HG03558 (cell line): ENCODE measurements around the gene RERG.

ENCODE experiments used
- ATAC-seq: cut with Tn5 transposase; IDR thresholded peaks from one replicate; pipeline ENCODE4 v1.9.1; 2021; ENCODE audit warnings: moderate number of reproducible peaks; ENCODE audit not compliant: unreplicated experiment; ENCODE audit errors: extremely low read depth

Gene RERG

GRCh38 chr12:15194456-15195368 is 26.5 kb downstream of the RERG start:
- ATAC-seq, result no peak

- no peak for ATAC-seq
These were observed 27.3 kb downstream of the RERG start for GRCh38 chr12:15193946-15194345.

GRCh38 chr12:15192720-15193119 is 28.5 kb downstream of the RERG start:
- ATAC-seq, result no peak

DNA sequence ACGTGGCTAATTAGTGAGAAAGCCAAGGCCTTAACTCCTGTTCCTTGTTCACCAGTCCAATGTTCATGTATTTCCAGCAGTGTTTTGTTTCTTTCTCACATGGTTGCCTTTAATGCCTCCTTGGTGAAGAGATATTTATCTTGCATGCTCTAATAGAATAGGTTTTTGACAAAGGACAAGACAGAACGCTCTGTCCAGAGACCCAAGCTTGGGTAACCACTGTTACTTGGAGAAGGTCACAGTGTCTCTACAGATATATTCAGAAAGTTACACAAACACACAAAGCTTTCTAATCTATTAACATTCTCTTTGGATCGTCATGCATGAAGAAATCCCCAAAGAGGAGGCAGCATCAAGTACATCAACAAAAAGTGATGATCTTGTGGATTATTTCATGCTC is 33.1 kb downstream of the RERG start:
- no peak for ATAC-seq

GRCh38 chr12:15186597-15186996 is 34.6 kb downstream of the RERG start:
- no peak for ATAC-seq

- ATAC-seq, result no peak
These were observed 36.7 kb downstream of the RERG start for GRCh38 chr12:15184484-15184883.

- ATAC-seq, result no peak
These were observed 37.4 kb downstream of the RERG start for GRCh38 chr12:15183821-15184220.

DNA sequence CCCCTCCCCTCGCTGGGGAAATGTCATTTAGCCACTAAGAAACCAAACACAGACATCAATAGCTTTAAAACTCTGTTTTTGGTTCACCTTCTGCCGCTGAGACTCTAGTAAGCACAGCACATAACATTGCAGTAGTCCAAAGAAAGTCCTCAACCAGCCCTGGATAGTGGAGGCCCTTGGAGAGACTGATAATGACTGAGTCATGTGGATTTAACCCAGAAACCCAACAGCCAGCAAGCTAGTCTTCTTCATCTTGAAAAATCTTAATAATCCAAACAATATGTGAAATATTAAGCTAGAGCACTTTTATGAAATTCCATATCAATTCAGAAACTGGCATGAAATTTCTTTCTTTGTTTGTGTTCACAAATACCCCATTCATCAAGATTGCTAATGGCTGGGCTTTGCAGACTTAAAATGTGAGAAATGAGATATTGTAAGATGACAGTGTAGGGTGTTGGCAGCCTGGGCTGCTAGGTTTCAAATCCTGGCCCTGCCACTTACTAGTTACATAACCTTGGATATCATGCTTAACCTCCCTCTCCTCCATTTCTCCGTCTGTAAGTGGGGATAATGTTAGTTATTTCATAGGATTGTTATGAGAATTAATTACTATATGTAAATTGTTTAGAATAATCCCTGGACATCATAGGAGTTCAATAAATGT is 40.1 kb downstream of the RERG start:
- ATAC-seq, result no peak

DNA sequence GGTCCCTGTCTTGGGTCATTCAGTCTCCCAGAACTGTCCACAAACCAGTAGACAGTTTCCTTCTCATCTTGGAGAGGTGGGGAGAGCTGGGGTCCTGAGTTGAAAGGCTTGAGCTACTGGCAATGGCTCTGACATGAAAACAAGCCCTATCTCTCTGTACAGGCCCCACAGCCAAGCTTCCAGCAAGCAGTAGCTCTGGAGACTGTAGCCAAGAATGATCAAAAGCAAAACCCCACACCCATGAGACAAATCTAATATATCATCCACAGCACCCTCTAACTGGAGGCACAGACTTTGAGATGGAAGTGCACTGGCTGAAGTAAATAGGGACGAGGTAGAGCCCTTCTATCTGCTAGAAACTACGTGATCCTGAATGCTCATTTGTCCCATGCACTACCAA is 40.9 kb downstream of the RERG start:
- no peak for ATAC-seq

DNA sequence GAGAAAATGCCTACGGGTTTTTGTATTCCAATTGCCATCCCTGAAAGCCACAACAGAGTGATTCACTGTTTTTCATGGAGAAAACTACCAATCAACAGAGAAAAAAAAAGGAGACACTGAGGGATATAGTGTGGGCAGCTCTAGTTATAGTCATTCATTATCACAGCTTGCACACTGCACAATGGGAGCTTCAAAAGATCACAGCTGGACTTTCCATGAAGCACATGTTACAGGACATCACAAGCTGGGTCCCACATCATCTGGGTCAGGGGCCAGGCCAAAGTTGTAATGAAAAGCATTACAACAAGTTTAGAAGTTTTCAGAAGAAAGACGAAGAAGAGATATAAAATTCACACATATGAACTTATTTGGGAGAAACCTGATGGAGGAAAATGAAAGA is 41.5 kb downstream of the RERG start:
- ATAC-seq, result no peak

DNA sequence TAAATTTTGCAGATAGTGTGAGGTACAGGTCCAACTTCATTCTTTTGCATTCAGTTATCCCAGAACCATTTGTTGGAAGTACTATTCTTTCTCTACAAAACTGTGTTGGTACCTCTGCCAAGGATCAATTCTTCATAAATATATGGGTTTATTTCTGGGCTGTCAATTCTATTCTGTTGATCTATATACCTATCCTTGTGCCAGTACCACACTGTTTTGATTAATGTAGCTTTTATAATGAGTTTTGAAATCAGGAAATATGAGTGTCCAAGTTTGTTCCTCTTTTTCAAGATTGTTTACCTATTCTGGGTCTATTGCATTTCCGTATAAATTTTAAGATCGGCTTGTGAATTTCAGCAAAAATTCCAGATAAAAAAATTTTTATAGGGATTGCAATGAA is 48.1 kb downstream of the RERG start:
- no peak for ATAC-seq

DNA sequence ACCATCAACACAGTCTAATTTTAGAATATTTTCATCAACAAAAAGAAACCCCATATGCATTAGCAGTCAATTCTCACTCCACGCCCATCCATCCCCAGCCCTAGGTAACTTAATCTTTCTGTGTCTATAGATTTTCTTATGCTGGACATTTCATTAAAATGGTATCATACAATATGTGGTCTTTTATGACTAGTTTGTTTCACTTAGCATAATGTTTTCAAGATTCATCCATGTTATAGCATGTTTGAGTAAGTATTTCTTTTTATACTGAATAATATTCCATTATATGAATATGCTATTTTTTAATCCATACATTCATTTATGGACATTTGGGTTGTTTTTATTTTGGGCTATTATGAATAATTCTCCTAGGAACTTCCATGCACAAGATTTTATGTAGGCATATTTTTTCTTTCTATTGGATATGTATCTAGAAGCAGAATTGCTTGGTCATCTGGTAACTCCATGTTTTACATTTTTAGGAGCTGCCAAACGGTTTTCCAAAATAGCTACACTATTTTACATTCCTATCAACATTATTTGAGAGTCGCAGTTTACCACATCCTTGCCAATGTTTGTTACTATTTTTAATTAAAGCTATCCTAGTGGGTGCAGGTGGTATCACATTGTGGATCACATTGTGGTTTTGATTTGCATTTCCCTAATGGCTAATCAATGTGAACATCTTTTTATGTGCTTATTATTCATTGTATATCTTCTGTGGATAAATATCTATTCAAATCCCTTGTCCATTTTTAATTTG is 49.0 kb downstream of the RERG start:
- ATAC-seq, result no peak

DNA sequence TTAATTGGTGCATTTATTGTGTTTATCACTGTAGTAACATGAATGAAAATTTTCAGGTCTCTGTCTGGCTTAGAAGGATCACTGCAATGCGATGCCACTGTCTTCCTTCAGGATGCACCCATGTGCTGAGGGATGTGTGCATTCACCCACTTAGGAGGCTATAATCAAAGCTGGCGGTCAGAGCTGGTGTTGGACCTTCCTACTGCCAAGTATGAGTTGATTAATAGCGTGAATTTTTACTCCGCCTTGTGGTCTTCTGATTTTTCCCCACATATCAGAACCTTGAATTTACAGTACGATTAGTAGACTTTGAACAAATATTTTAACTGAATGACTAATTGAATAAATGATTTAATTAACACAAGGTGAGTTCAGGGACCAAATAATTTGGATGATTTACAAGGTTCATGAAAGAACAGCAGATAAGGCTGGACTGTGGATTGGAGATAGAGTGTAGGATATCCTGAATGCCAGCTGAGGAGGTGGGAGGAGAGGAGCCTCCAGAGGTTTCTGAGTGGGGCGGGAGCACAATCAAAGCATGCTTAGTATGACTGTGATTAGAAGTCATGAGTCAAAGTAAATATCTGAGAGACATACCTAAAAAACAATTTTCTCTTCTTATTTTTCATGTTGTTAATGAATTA is 50.1 kb downstream of the RERG start:
- ATAC-seq, result no peak

DNA sequence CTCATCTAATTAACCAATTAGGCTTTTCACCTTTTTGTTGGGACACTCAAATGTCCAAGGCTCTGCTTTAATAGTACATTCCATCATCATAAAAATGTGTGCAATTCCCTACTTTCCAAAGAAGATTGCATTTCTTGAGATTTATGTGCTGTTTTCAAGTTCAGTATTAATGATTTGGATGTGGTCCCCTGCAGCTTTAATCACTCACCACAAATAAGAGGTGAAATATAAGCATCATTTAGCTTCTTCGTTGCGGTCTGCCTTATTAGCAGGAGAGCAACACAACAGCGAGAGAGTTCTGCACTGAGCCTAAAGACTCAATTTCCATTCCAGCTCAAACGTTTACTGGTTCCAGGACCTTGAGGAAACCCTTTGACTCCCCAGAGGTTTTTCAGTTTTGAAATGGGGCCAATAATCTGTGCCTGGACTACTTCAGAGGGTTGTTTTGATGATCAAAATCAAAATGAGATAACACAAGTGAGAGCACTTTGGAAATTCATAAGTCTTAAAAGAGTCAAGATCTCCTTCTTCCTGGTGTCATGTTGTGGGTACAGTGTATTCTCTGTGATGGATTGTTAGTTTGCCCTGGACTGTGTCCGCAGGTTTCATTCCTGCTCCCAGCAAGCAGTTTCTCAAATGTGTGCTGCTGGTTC is 53.1 kb downstream of the RERG start:
- no peak for ATAC-seq

GRCh38 chr12:15165012-15165659 is 56.1 kb downstream of the RERG start:
- no peak for ATAC-seq

GRCh38 chr12:15163030-15163976 is 57.9 kb downstream of the RERG start:
- no peak for ATAC-seq

DNA sequence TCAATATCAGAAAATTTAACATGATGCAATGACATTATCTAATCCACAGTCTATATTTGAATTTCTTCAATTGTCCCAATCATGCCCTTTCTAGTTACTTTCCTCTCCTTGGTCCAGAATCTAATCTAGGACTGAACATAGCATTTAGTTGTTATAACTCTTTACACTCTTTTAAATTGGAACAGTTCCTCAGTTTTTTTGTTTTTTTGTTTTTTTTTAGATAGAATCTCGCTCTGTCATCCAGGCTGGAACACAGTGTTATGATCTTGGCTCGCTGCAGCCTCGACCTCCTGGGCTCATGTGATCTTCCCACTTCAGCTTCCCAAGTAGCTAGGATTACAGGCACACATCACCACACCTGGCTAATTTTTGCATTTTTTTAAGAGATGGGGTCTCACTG is 63.1 kb downstream of the RERG start:
- no peak for ATAC-seq

DNA sequence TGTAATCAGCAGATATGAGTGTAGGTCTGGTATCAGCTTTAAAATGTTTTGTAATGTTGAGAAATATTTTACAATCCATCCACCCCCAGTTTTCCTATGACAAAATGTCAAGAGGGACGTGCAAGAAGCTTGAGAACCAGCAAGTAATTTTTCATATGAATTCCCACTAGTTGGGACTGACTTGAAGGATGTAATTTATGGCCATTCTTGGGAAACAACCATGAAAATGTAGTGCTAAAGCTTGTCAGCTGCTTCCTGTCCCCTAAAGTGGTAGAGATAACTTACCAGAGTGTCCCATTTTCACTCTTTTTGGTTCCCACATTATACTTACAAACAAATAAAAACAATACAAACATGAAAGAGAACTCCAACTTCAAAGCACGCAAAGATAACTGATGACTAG is 63.9 kb downstream of the RERG start:
- ATAC-seq, result no peak
